GM03348 (cell line): Measurements from ENCODE around the gene ZNF850.

Source experiments
- DNase-seq: peaks from one replicate; pipeline ENCODE4 v3.0.0; 2012; ENCODE audit warnings: low spot score

ZNF850 gene

DNA sequence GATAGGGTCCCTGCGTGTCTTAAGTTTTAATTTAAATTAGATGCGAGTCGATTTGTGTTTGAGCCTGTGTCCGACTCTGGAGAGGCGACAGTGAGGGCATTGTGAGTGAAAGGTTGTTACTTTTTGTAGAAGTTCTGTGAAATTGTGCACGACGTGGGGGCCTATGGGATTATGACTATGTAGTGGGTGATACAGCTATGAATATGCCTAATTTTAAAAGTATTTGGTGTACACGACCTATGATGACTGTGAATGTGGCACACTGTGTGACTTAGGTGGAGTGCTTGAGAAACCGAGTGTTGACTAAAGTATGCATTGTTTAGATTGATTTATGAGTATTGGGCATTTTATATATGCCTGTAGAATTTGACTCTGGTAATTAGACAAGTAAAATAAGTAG is 84.5 kb downstream of the ZNF850 start:
- no peak for DNase-seq

DNA sequence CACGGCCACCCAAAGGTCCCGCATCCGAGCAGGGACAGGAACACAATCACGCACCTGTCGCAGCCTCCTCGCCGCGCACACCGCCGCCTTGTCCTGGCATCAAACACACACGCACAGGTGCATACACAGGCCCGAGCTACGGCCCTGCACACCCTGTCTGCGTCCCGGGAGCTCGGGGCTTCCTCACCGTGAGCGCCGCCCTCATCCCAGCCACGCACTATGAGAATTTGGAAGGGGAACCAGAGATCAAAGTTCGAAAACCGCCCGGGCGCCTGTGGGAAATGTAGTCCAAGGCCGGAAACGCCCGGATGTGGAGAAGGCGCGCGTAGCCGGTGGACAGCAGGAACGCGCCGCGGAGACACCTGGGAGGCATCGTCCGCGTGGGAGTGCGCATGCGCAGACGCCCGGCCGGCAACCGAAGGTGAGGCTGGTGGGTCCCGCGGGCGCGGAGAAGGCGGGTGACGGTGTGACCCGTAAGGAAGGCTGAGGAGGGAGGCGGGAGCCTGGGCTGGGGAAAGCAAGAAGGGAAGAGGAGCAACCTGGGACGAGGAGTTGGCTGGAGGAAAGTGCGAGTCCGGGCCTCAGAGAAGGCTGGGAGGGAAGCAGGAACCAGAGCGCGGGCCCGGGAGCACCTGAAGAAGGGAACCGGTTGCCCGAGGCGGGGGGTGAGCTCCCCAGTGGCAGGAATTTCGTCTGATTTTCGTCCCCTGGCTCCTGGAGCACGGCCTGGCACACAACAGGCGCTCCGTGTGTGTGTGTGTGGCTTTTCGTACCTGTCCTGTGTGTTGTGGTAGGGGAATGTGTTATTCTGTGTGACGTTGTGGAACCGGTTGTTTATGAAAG is 85.2 kb downstream of the ZNF850 start, which contains the start of gene ZNF567:
Gene ZNF567 (plus strand): TSS at position 399 of the 843 bp plus-strand sequence. CDS start 7,256 bp downstream, outside the sequence.
- DNase-seq: peak; percentile 99

DNA sequence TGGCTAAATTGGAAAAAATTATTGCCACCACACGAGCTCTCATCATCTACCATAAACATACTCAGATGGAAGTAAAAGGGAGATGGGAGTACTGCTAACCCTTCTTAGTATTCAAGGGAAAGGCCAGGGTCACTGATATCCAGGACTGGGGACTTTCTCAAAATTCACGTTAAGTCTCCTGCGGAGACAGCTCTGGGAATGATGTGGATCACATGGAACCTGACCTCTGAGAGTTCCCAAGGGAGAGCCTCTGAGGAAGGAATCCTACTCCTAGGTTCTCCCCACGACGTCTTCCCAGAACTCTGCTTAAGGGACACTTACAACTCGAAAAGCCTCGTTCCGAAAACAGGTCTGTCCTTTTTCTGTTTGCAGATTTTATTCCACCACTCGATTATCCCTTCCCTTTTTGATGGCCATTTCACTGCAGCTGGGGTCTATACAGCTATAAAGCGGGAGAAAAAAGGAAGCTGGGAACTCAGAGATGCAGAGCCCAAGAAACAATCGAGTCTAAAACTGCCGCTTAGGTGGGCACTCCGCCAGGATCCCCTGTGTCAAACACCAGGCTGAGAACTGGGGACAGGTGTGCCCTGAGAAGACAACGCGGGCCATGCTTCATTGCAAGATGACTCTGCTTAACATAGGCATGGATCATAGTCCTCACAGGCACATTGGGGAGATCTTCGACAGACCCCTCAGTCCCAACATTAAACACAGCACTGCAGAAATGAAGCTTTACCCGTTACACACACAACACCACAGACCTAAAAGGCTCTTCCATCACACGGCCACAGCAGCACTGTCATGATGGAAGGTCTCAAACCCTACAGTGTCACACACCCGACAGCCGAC is 86.0 kb downstream of the ZNF850 start:
- peak; percentile 15 for DNase-seq

GRCh38 chr19:36685835-36686234 is 86.8 kb downstream of the ZNF850 start:
- DNase-seq: no peak

DNA sequence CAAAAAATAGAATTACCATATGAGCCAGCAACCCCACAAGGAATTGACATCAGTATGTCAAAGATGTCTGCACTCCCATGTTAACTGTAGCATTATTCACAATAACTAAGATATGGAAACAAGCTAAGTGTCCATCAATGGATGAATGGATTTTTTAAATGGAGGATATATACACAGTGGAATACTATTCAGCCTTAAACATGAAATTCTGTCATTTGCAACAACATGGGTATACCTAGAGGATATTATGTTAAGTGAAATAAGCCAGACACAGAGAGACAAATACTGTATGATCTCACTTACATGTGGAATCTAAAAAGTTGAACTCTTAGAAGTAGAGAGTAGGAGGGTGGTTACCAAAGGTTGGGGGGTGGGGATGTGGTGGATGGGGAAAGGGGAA is 93.2 kb downstream of the ZNF850 start:
- no peak for DNase-seq

DNA sequence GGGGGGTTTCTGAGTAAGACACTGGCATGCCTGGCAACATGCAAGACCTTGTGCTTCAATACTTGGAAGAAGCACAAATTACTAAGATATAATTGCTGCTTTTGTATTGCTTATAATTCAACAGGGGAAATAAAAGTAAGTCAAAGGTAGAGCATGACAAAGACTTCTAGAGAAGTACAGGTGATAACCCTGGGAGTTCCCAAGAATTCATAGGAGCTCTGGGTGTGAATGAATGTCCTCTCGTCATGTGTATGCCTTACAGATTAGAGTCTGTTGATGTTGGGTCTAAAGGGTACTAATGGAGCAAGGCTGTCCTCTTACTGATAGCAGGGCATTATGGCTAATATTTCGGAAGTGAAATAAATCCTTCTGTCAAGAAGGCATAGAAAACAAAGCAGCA is 98.4 kb downstream of the ZNF850 start:
- no peak for DNase-seq

DNA sequence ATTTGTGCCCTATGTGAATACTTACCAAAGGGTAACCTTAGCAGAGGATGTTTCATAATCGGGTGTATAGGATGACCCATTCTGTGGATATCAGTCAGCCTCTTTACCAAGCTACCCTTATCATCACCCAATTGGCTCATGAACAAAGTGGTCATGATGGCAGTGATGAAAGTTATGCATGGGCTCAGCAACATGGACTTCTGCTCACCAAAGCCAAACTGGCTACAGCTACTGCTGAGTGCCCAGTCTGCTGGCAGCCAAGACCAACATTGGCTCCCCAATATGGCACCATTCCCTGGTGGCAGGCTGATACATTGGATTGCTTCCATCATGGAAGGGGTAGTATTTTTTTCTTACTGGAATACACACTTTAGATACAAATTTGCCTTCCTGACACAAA is 100.2 kb downstream of the ZNF850 start:
- no peak for DNase-seq

GRCh38 chr19:36668646-36669045 is 104.0 kb downstream of the ZNF850 start:
- DNase-seq: no peak

- no peak for DNase-seq
Observed at GRCh38 chr19:36665832-36666231, 106.8 kb downstream of the ZNF850 start.
